Fibroblast of skin of left quadriceps (primary cell): ENCODE measurements around the gene APMAP.
"Not testable (repeated sequence)": the region's sequence is repeated elsewhere in the genome, so short reads cannot be mapped to it uniquely, and the experiment has no call there.

ENCODE experiments used
- DNase-seq, 2 experiments: peaks; one replicate each; pipeline ENCODE4 v3.0.0-alpha.2; 2013; ENCODE audit warnings: low read depth in 2 of 2

The APMAP gene

DNA sequence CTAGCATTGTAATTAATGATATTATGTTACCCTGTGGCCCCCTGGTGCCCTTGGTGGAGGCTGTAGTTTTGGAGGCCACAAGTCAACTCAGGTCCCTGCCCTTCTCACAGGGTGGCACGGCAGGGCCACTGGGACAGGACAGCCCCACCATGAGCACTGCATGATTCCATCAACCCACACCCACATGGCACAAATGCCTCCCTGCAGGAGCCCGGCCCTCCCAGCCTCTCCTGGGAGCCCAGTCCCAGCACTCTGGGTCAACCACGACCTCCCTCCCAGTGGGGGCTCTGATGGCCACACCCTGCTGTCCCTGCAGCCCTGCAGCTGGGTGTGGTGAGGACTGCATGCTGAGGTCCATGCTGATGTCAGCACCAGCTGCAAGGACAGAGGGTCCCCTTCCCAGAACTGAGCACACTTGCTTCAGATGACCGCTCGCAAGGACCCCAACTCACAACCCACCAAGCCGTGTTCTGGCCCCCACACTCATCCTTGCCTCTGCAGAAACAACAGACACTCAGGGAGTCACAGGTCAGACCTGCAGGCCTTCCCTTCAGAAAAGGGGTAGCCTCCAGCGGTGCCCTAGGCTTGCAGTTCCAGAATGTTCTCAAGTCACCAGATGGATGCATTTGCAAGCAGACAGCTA, 59.2 kb downstream of the APMAP start:
- DNase-seq: no peak

DNA sequence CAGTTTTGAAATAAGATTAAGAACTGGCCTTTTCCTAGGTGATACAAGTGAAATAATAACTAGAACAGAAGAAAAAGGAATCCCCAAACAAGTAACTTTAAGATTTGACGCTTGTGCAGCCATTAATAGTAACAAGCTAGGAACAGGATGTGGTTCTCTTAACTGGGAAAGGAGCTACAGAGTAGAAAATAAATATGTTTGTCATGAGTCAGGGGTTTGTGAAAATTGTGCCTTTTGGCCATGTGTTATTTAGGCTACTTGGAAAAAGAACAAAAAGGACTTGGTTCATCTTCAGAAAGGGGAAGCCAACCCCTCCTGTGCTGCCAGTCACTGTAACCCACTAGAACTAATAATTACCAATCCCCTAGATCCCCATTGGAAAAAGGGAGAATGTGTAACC, 60.7 kb downstream of the APMAP start:
- not testable (repeated sequence) for DNase-seq

DNA sequence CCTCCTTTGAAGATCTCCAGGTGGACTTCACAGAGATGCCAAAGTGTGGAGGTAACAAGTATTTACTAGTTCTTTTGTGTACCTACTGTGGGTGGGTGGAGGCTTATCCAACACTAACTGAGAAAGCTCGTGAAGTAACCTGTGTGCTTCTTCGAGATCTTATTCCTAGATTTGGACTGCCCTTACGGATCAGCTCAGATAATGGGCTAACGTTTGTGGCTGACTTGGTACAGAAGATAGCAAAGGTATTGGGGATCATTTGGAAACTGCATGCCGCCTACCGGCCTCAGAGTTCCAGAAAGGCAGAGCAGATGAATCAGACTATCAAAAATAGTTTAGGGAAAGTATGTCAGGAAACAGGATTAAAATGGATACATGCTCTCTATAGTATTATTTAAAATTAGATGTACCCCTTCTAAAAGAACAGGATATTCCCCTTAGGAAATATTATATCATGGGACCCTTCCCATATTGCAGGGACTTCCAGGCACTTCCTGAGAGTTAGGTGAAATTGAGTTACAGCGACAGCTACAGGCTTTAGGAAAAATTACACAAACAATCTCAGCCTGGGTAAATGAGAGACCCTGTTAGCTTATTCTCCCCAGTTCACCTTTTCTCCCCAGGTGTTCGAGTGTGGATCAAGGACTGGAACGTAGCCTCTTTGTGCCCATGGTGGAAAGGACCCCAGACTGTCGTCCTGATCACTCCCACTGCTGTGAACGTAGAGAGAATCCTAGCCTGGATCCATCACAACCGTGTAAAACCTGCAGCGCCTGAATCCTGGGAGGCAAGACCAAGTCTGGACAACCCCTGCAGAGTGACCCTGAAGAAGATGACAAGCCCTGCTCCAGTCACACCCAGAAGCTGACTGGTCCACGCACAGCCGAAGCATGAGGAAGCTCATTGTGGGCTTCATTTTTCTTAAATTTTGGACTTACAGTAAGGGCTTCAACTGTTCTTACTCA, 61.5 kb downstream of the APMAP start:
- DNase-seq: not testable (repeated sequence)

DNA sequence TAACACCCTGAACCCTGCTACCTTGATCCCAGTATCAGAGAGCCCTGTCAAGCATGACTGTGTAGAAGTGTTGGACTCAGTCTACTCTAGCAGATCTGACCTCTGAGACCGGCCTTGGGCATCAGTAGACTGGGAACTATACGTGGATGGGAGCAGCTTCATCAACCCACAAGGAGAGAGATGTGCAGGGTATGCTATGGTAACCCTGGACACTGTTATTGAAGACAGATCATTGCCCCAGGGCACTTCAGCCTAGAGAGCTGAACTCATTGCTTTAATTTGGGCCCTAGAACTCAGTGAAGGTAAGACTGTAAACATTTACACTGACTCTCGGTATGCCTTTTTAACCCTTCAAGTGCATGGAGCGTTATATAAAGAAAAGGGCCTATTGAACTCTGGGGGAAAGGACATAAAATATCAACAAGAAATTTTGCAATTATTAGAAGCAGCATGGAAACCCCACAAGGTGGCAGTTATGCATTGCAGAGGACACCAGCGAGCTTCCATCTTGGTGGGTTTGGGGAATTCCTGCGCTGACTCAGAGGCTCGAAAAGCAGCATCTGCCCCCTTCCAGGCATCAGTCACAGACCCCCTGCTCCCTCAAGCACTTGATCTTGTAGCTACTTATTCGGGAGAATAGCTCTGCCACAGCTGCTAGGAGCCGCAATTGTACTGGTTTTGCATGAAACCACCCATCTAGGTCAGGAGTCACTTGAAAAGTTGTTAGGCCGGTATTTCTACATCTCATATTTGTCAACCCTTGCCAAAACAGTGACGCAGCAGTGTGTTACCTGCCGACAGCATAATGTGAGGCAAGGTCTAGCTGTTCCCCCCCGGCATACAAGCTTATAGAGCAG, 62.5 kb downstream of the APMAP start:
- not testable (repeated sequence) for DNase-seq

DNA sequence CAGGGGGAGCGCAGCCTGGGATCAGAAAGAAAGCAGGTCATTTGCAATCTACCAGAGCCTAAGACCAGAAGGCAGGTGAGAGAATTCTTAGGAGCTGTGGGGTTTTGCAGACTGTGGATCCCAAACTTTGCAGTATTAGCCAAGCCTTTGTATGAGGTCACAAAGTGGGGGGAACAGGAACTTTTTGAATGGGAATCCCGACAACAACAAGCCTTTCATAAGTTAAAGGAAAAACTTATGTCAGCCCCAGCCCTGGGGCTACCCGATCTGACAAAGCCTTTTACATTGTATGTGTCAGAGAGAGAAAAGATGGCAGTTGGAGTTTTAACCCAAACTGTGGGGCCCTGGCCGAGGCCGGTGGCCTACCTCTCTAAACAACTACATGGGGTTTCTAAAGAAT, 63.3 kb downstream of the APMAP start:
- DNase-seq: not testable (repeated sequence)

DNA sequence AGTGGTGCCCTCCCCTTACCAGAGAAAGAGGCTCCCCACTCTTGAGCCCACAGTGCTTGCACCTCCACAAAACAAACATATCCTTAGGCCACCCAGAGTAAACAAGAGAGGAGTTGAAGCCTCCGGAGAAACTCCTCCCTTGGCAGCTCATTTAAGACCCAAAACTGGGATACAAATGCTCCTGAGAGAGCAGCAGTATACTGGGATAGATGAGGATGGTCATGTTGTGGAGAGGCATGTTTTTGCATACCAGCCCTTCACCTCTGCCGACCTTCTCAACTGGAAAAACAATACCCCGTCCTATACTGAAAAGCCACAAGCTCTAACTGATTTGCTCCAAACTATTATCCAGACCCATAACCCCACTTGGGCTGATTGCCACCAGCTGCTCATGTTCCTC, 71.8 kb downstream of the APMAP start:
- not testable (repeated sequence) for DNase-seq

DNA sequence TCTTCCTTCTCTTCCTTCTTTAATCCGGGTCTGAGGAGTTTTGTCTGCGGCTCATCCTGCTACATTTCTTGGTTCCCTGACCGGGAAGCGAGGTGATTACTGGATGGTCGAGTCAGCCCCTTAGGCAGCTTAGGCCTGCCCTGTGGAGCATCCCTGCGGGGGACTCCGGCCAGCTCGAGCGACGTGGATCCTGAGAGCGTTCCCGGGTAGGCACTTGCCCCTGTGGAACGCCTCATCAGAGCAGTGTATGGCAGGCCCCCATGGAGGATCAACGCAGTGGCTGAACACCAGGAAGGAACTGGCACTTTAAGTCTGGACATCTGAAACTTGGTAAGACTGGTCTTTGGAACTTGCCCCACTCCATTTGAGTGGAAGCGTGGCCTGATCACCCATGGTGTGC, 72.9 kb downstream of the APMAP start:
- not testable (repeated sequence) for DNase-seq

DNA sequence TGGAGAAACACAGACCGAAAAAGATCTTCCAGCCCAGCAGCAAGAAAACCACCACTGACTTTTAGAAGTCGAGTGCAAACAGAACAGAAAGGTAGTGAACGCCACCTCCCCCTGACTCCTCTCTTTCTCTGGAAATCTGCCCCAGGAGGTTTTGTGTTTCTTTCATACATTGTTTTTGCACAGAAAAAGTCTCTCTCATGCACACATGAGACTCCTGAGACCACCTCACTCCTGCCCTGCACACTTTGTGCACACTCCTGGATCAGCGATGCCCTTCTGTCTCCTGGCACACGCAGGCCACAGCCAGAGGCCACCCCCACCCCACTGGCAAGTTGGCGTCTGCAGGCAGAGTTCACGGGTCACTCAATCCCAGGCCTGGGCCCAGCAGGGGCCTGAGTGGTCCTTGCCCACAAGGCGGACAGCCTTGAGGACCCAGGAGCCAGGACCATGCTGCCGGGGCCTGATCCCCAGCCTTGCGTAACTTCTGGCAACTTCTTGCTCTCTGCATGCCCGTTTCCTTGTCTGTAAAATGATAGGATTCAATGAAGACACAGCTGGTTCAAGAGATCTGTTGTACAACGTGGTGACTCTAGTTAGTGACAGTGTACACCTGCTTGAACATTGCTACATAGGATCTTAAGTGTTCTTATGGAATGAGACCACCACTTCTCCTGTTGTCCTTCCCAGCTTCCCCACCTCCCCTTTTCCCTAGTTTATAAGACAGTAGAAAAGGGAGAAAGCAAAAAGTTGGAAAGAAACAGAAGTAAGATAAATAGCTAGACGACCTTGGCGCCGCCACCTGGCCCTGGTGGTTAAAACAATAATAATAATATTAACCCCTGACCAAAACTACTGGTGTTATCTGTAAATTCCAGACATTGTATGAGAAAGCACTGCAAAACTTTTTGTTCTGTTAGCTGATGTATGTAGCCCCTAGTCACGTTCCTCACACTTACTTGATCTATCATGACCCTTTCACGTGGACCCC, 73.7 kb downstream of the APMAP start:
- no peak for DNase-seq

DNA sequence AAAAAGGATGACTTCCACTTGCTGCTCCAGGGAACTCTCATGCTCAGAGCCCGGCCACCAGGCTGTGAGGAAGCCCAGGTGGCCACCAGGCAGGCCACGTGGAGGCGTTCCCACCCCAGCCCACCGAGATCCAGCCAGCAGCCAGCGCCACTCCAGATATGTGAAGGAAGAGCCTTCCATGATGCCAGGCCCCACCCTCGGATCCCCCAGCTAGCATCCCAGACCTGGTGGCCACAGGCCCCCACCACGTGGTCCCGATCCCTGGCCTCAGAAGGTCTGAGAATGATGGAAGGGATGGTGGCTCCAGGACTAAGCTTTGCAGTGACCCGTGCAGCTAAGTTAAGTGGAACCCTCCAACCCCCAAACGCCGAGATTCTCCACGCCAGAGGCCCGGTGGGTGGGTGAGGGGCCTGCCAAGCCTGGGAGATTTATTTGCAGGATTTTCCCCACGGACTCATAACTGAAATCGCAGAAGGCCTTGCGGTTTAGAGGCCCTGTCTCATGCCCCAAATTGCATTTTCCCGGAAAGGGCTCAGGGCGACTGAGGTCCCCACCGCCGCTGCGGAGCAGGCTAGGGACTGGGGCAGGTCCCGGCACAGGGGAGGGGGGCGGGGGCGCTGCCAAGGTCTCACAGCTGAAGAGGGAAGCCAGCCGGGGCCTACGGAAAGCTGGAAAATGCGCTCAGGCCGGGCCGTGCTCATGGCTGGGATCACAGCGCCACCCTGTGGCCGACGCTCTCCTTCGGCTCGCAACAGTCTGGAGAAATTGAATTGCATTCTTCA, 74.6 kb downstream of the APMAP start:
- peak; percentile 51 to 59 for DNase-seq

DNA sequence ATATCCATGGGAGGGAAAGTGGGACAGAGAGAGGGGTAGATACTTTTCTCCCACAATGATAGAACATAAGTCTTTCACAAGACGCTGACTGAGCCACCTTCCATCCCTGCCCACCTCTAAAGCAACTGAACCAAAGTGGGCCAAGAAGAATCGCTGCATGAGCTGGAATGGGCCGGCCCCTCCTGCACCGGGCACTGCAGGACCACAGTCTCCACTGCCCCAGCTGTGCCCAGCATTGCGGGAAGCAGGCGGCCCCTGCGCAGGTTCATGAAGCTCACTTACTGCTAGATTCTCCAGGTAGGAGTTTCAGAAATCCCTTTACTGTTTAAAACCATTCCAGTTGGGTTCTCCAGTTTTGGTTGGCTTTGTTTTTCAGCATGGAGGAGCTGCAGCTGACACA, 75.5 kb downstream of the APMAP start:
- no peak for DNase-seq

DNA sequence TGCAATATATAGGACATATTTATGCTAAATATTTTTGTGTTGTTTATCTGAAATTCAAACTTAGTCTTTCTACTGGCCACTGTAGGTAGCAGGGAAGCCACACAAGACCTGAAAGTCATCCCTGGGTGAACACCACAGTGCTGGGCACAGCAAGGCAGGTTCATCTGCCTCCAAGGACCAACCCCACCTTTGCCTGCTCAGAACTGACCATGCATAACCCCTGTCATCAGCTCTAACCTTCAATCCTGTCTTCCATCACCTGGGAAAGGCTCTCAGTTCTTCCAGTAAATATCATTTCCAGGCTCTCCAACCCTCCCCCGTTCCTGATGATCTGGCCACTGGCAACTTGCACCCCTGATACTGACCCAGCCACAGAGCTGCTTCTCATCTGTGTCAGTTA, 76.1 kb downstream of the APMAP start:
- DNase-seq: no peak

DNA sequence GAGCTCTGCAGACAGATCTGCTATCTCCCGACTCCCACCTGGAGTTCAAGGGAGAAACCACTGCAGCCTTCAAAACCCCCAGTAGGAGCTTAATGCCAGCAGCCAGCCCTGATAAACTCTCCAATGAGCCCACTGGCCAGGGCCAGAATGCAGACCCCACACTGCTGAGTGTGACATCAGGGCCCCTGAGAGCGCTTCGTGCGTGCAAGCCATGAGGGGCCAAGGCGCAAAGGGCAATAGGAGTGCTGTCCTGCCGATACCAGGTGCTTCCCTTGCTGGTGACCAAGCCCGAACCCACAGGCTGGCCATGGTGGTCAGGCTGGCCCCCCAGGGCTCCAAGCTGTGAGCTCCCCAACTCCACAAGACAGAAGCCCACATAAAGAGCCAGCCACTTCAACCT, 76.7 kb downstream of the APMAP start:
- no peak for DNase-seq

DNA sequence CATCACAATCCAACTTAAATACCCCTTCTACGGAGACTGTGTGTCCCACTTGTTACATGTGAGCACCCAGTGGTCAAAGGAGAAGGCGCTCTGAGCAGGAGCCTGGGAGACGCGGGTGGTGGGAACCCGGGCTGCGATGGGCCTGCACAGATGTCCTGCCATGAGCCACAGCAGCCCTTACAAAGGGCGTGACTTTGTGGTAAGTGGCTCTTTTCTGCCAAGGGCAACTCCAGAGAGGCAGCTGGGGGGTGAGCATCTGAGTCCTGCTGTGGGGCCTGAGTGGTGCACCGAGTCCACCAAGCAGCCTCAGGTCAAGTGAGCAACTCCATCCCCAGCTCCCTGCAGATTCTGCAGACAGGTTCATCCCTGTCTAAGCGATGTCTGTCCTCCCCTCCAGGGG, 77.1 kb downstream of the APMAP start:
- no peak for DNase-seq

DNA sequence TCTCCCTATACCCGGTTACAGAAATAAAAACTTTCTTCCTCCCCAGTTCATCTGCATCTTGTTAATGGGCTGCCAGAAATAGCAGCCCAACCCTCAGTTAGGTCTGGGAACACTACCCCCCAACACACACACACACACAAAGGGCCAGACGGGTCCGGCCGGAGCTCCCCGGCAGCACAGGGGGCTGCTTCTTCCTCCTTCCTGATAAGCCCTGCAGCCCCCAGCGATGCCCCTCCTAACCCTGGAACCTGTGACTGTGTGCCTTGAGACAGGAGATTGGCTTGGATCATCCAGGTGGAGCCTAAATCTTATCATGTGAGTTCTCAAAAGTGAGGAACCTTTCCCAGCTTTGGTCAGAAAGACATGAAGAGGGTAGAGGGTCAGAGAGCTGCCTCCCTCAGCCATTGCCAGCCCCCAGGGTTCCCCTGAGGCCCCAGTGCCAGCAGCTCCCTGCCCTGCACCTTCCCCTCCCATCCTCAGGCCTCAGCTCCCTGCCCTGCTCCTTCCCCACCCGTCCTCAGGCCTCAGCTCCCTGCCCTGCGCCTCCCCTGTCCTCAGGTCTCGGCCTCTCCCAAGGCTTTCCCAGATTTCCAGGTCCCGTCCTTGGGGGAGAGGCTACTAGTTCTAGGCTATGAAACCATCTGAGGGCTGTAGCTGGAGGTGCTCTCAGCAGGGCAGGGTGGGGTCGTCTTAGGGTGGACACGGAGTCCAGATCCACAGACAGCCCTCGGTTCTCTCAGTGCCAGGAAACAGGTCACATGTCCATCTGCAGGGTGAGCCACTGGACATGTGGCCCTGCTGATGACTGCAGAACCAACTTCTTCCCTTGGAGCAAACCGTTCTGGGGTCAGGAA, 77.9 kb downstream of the APMAP start:
- no peak for DNase-seq

DNA sequence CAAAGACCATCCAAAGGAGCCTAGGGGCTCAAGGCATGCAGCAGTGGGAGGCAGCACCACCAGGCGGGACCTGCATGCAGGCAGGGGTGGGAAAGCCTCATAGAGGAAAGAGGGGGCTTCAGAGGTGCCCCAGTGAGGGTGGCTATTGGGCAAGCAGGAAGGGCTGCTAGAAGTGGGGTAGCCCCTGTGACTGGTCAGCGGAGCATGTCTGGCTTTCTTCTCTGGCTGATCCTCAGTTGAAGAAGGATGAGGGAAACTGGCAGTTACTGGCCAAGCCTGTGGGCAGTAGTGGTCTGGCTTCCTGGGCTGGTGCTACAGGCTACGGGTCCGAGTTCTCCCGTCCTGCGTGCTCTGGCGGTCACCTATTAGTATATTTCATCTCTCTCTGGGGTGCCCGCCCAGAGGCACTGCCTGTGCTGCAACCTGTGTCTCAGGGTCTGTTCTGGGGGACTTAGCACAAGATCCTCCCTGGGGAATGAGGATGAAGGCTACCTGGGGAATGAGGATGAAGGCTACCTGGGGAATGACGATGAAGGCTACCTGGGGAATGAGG, 79.4 kb downstream of the APMAP start:
- no peak for DNase-seq
